ENCODE data around the gene MLPH. TPM values are rescaled to one million over a fixed set of nuclear protein-coding genes. Genes with fewer than 3 reads are reported as not detected.

Gene MLPH
- total RNA-seq, 1 donor, result not detected

GRCh38 chr2:237495521-237496117 lies 8.6 kb downstream of the MLPH start:
- H3K9me3 ChIP-seq (ENCODE audit: low read depth, low read length), result no peaks in the 10 kb centered on the region
- H3K27me3 ChIP-seq (ENCODE audit: insufficient read depth, low read length), result peaks cover 4% of the 10 kb centered on the region
- no peaks in the 10 kb centered on the region for H3K4me1 ChIP-seq (ENCODE audit: insufficient read depth, low read length)
- H3K4me3 ChIP-seq (ENCODE audit: low read length), result no peak overlapping the region

- H3K4me1 ChIP-seq (ENCODE audit: insufficient read depth, low read length), result no peaks in the 10 kb centered on the region
- H3K27me3 ChIP-seq (ENCODE audit: insufficient read depth, low read length), result peaks cover 2% of the 10 kb centered on the region
- H3K4me3 ChIP-seq (ENCODE audit: low read length), result no peak overlapping the region
- H3K9me3 ChIP-seq (ENCODE audit: low read depth, low read length), result no peaks in the 10 kb centered on the region
Measured at GRCh38 chr2:237496428-237496827, 9.4 kb downstream of the MLPH start.

- Histone ChIP-seq H3K4me1 (ENCODE audit: insufficient read depth, low read length) (no peaks in the 10 kb centered on the region), H3K4me3 (ENCODE audit: low read length) (no peak overlapping the region), H3K9me3 (ENCODE audit: low read depth, low read length) (no peaks in the 10 kb centered on the region), H3K27me3 (ENCODE audit: insufficient read depth, low read length) (peaks cover 2% of the 10 kb centered on the region)
Measured at GRCh38 chr2:237497009-237497837, 10.2 kb downstream of the MLPH start.

- H3K4me3 ChIP-seq (ENCODE audit: low read length), result no peak overlapping the region
- no peaks in the 10 kb centered on the region for H3K4me1 ChIP-seq (ENCODE audit: insufficient read depth, low read length)
- H3K9me3 ChIP-seq (ENCODE audit: low read depth, low read length), result no peaks in the 10 kb centered on the region
- H3K27me3 ChIP-seq (ENCODE audit: insufficient read depth, low read length), result peaks cover 2% of the 10 kb centered on the region
Measured at GRCh38 chr2:237497838-237498186, 10.8 kb downstream of the MLPH start.

- Histone ChIP-seq H3K27me3 (ENCODE audit: insufficient read depth, low read length) (peaks cover 2% of the 10 kb centered on the region), H3K4me3 (ENCODE audit: low read length) (no peak overlapping the region), H3K9me3 (ENCODE audit: low read depth, low read length) (no peaks in the 10 kb centered on the region), H3K4me1 (ENCODE audit: insufficient read depth, low read length) (no peaks in the 10 kb centered on the region)
Measured at GRCh38 chr2:237498341-237498740, 11.3 kb downstream of the MLPH start.

- Histone ChIP-seq H3K27me3 (ENCODE audit: insufficient read depth, low read length) (peaks cover 2% of the 10 kb centered on the region), H3K4me3 (ENCODE audit: low read length) (no peak overlapping the region), H3K4me1 (ENCODE audit: insufficient read depth, low read length) (no peaks in the 10 kb centered on the region)
Measured at GRCh38 chr2:237500681-237501424, 13.8 kb downstream of the MLPH start.

GRCh38 chr2:237501892-237502513 lies 15.0 kb downstream of the MLPH start:
- H3K4me1 ChIP-seq (ENCODE audit: insufficient read depth, low read length), result no peaks in the 10 kb centered on the region
- H3K27me3 ChIP-seq (ENCODE audit: insufficient read depth, low read length), result peaks cover 2% of the 10 kb centered on the region
- no peak overlapping the region for H3K4me3 ChIP-seq (ENCODE audit: low read length)
- no peaks in the 10 kb centered on the region for H3K9me3 ChIP-seq (ENCODE audit: low read depth, low read length)

More at GRCh38 chr2:237500681-237501424, 13.8 kb downstream of the MLPH start:
- H3K9me3 ChIP-seq (ENCODE audit: low read depth, low read length), result no peaks in the 10 kb centered on the region

GRCh38 chr2:237503201-237503600 lies 16.1 kb downstream of the MLPH start:
- H3K4me1 ChIP-seq (ENCODE audit: insufficient read depth, low read length), result no peaks in the 10 kb centered on the region
- H3K9me3 ChIP-seq (ENCODE audit: low read depth, low read length), result no peaks in the 10 kb centered on the region
- H3K27me3 ChIP-seq (ENCODE audit: insufficient read depth, low read length), result no peaks in the 10 kb centered on the region
- no peak overlapping the region for H3K4me3 ChIP-seq (ENCODE audit: low read length)

- H3K4me1 ChIP-seq (ENCODE audit: insufficient read depth, low read length), result no peaks in the 10 kb centered on the region
- H3K9me3 ChIP-seq (ENCODE audit: low read depth, low read length), result no peaks in the 10 kb centered on the region
- no peaks in the 10 kb centered on the region for H3K27me3 ChIP-seq (ENCODE audit: insufficient read depth, low read length)
- H3K4me3 ChIP-seq (ENCODE audit: low read length), result no peak overlapping the region
Measured at GRCh38 chr2:237505188-237505939, 18.3 kb downstream of the MLPH start.

- Histone ChIP-seq H3K27me3 (ENCODE audit: insufficient read depth, low read length) (no peaks in the 10 kb centered on the region), H3K4me1 (ENCODE audit: insufficient read depth, low read length) (no peaks in the 10 kb centered on the region), H3K4me3 (ENCODE audit: low read length) (no peak overlapping the region), H3K9me3 (ENCODE audit: low read depth, low read length) (no peaks in the 10 kb centered on the region)
Measured at GRCh38 chr2:237507512-237507911, 20.5 kb downstream of the MLPH start.

- Histone ChIP-seq H3K4me3 (ENCODE audit: low read length) (no peak overlapping the region), H3K9me3 (ENCODE audit: low read depth, low read length) (no peaks in the 10 kb centered on the region), H3K4me1 (ENCODE audit: insufficient read depth, low read length) (no peaks in the 10 kb centered on the region), H3K27me3 (ENCODE audit: insufficient read depth, low read length) (no peaks in the 10 kb centered on the region)
Measured at GRCh38 chr2:237508361-237508760, 21.3 kb downstream of the MLPH start.

- H3K4me1 ChIP-seq (ENCODE audit: insufficient read depth, low read length), result no peaks in the 10 kb centered on the region
- H3K9me3 ChIP-seq (ENCODE audit: low read depth, low read length), result no peaks in the 10 kb centered on the region
- no peaks in the 10 kb centered on the region for H3K27me3 ChIP-seq (ENCODE audit: insufficient read depth, low read length)
- H3K4me3 ChIP-seq (ENCODE audit: low read length), result no peak overlapping the region
Measured at GRCh38 chr2:237509151-237509550, 22.1 kb downstream of the MLPH start.

GRCh38 chr2:237509905-237510304 lies 22.9 kb downstream of the MLPH start:
- no peaks in the 10 kb centered on the region for H3K27me3 ChIP-seq (ENCODE audit: insufficient read depth, low read length)

GRCh38 chr2:237510502-237511217 lies 23.6 kb downstream of the MLPH start:
- Histone ChIP-seq H3K27me3 (ENCODE audit: insufficient read depth, low read length) (no peaks in the 10 kb centered on the region), H3K4me3 (ENCODE audit: low read length) (no peak overlapping the region), H3K4me1 (ENCODE audit: insufficient read depth, low read length) (no peaks in the 10 kb centered on the region), H3K9me3 (ENCODE audit: low read depth, low read length) (no peaks in the 10 kb centered on the region)

More at GRCh38 chr2:237509905-237510304, 22.9 kb downstream of the MLPH start:
- Histone ChIP-seq H3K4me3 (ENCODE audit: low read length) (no peak overlapping the region), H3K4me1 (ENCODE audit: insufficient read depth, low read length) (no peaks in the 10 kb centered on the region), H3K9me3 (ENCODE audit: low read depth, low read length) (no peaks in the 10 kb centered on the region)

All from mononuclear cell (primary cell).